Activated naive CD4-positive, alpha-beta T cell treated with anti-CD3 and anti-CD28 coated beads for 36 hours (primary cell): ENCODE data around the gene TXNRD3. TPM values are rescaled to one million over a fixed set of nuclear protein-coding genes. Genes with fewer than 3 reads are reported as not detected.

ENCODE experiments used
- CTCF ChIA-PET: fragments of 350-600 bp; sonication (Branson Sonifier 250); formaldehyde crosslinking; loops from one replicate; lab custom pipeline; 2021; ENCODE audit warnings: antibody characterized with exemption; lab: Charles Lee
- DNase-seq: peaks from one replicate; pipeline ENCODE4 v3.0.0-alpha.2; 2020
- H3K27ac Mint-ChIP-seq: one replicate; pipeline ENCODE4 v1.8.0; 2021; ENCODE audit warnings: mild to moderate bottlenecking, mixed read lengths
- H3K27me3 Mint-ChIP-seq: one replicate; pipeline ENCODE4 v1.8.0; 2021; ENCODE audit warnings: low read depth, mixed read lengths
- H3K36me3 Mint-ChIP-seq: one replicate; pipeline ENCODE4 v1.8.0; 2021; ENCODE audit warnings: low read depth, mixed read lengths
- H3K4me1 Mint-ChIP-seq: one replicate; pipeline ENCODE4 v1.8.0; 2021; ENCODE audit warnings: low read depth, mixed read lengths
- H3K4me3 Mint-ChIP-seq: one replicate; pipeline ENCODE4 v1.8.0; 2021; ENCODE audit warnings: mild to moderate bottlenecking, moderate library complexity, mixed read lengths
- H3K9me3 Mint-ChIP-seq: one replicate; pipeline ENCODE4 v1.8.0; 2021; ENCODE audit warnings: mixed read lengths
- intact Hi-C: fragments of 100-400 bp; cut with micrococcal nuclease; formaldehyde crosslinking; loops from one replicate; pipeline ENCODE4 v1.15.1; 2023
- total RNA-seq, 2 experiments: library from RNA; stranded (reverse); gene quantifications; one replicate each; pipeline ENCODE4 v1.2.3, GENCODE V29; 2021

TXNRD3 gene
- total RNA-seq, 2 experiments from 2014 or later: 3.1 to 4.6 TPM

GRCh38 chr3:126659915-126660886 lies 5.3 kb upstream of the TXNRD3 start:
- H3K36me3 Mint-ChIP-seq: no peaks in the 10 kb centered on the region
- no peaks in the 10 kb centered on the region for H3K27me3 Mint-ChIP-seq
- CTCF ChIA-PET: interaction anchor here (2.4 kb wide), 1 partner anchor 19 kb away, joined by 8 read pairs; no protein-coding TSS in a partner anchor
- intact Hi-C loops: no loop called here
- no peak for DNase-seq
- no peaks in the 10 kb centered on the region for H3K9me3 Mint-ChIP-seq
- H3K4me3 Mint-ChIP-seq: no peak overlapping the region
- no peak overlapping the region for H3K27ac Mint-ChIP-seq
- H3K4me1 Mint-ChIP-seq: no peaks in the 10 kb centered on the region

- H3K27me3 Mint-ChIP-seq: no peaks in the 10 kb centered on the region
- no peak overlapping the region for H3K27ac Mint-ChIP-seq
- H3K36me3 Mint-ChIP-seq: no peaks in the 10 kb centered on the region
- intact Hi-C loops: no loop called here
- H3K9me3 Mint-ChIP-seq: no peaks in the 10 kb centered on the region
- CTCF ChIA-PET: no interaction called here
- H3K4me3 Mint-ChIP-seq: no peak overlapping the region
- peaks cover 3% of the 10 kb centered on the region for H3K4me1 Mint-ChIP-seq
- no peak for DNase-seq
Measured at GRCh38 chr3:126658584-126658983, 3.7 kb upstream of the TXNRD3 start.

- H3K4me1 Mint-ChIP-seq: peaks cover 6% of the 10 kb centered on the region
- no peak overlapping the region for H3K27ac Mint-ChIP-seq
- H3K9me3 Mint-ChIP-seq: no peaks in the 10 kb centered on the region
- intact Hi-C loops: no loop called here
- H3K36me3 Mint-ChIP-seq: no peaks in the 10 kb centered on the region
- CTCF ChIA-PET: interaction anchor here (0.6 to 1.6 kb wide), 2 partner anchors 21 to 30 kb away, joined by 3 to 4 read pairs; no protein-coding TSS in a partner anchor
- no peak overlapping the region for H3K4me3 Mint-ChIP-seq
- DNase-seq: no peak
- no peaks in the 10 kb centered on the region for H3K27me3 Mint-ChIP-seq
Measured at GRCh38 chr3:126657901-126658300, 3.0 kb upstream of the TXNRD3 start.

- no peaks in the 10 kb centered on the region for H3K27me3 Mint-ChIP-seq
- H3K9me3 Mint-ChIP-seq: no peaks in the 10 kb centered on the region
- no peak overlapping the region for H3K27ac Mint-ChIP-seq
- no peaks in the 10 kb centered on the region for H3K36me3 Mint-ChIP-seq
- H3K4me1 Mint-ChIP-seq: peaks cover 6% of the 10 kb centered on the region
- intact Hi-C loops: no loop called here
- H3K4me3 Mint-ChIP-seq: no peak overlapping the region
- no peak for DNase-seq
- CTCF ChIA-PET: interaction anchor here (1.6 kb wide), 1 partner anchor 23 kb away, joined by 4 read pairs; no protein-coding TSS in a partner anchor
Measured at GRCh38 chr3:126656371-126657134, 1.6 kb upstream of the TXNRD3 start.

GRCh38 chr3:126655887-126656286 lies 963 bp upstream of the TXNRD3 start:
- Mint-ChIP-seq H3K36me3 (no peaks in the 10 kb centered on the region), H3K9me3 (no peaks in the 10 kb centered on the region), H3K4me1 (peaks cover 6% of the 10 kb centered on the region), H3K4me3 (peak overlapping the region; percentile 77), H3K27ac (no peak overlapping the region), H3K27me3 (no peaks in the 10 kb centered on the region)
- no peak for DNase-seq
- intact Hi-C loops: loop anchor here (2.0 kb wide), 1 partner anchor 131 kb away; the partner anchor contains the start of gene CHST13
- CTCF ChIA-PET: interaction anchor here (0.7 kb wide), 1 partner anchor 15 kb away, joined by 4 read pairs; no protein-coding TSS in a partner anchor

GRCh38 chr3:126649556-126650092 lies 5.3 kb downstream of the TXNRD3 start:
- peaks cover 4% of the 10 kb centered on the region for H3K4me1 Mint-ChIP-seq
- intact Hi-C loops: no loop called here
- H3K27me3 Mint-ChIP-seq: peaks cover 2% of the 10 kb centered on the region
- no peak overlapping the region for H3K27ac Mint-ChIP-seq
- peaks cover 4% of the 10 kb centered on the region for H3K36me3 Mint-ChIP-seq
- CTCF ChIA-PET: no interaction called here
- no peak for DNase-seq
- no peak overlapping the region for H3K4me3 Mint-ChIP-seq
- no peaks in the 10 kb centered on the region for H3K9me3 Mint-ChIP-seq

DNA sequence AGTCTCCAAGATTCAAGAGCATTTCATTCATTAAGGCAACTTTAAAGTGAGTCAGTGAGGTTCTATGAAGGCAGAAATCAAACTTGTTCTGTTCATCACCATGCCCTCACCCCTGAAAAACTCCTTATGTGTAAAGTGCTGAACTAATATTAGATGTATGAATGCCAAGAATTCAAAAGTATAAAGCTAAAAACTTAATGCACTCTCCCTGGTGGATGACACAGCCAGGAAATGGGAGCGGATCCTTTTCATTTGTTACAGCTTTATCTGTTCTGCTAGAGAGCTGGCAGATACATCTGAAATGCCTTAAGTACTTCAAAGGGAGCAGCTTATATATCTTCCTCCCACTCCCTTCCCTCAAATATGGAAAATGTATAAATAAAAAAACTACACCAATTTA lies 8.2 kb downstream of the TXNRD3 start:
- intact Hi-C loops: no loop called here
- Mint-ChIP-seq H3K9me3 (no peaks in the 10 kb centered on the region), H3K27ac (no peak overlapping the region), H3K4me1 (no peaks in the 10 kb centered on the region), H3K27me3 (peaks cover 2% of the 10 kb centered on the region), H3K36me3 (peaks cover 13% of the 10 kb centered on the region), H3K4me3 (no peak overlapping the region)
- CTCF ChIA-PET: no interaction called here
- DNase-seq: no peak

GRCh38 chr3:126644615-126645014 lies 10.3 kb downstream of the TXNRD3 start:
- H3K9me3 Mint-ChIP-seq: no peaks in the 10 kb centered on the region
- CTCF ChIA-PET: interaction anchor here (0.6 to 1.0 kb wide), 3 partner anchors 35 to 826 kb away, joined by 3 read pairs; no protein-coding TSS in a partner anchor
- peaks cover 22% of the 10 kb centered on the region for H3K36me3 Mint-ChIP-seq
- H3K27me3 Mint-ChIP-seq: no peaks in the 10 kb centered on the region
- H3K4me1 Mint-ChIP-seq: no peaks in the 10 kb centered on the region
- H3K4me3 Mint-ChIP-seq: no peak overlapping the region
- intact Hi-C loops: no loop called here
- no peak for DNase-seq
- H3K27ac Mint-ChIP-seq: no peak overlapping the region

DNA sequence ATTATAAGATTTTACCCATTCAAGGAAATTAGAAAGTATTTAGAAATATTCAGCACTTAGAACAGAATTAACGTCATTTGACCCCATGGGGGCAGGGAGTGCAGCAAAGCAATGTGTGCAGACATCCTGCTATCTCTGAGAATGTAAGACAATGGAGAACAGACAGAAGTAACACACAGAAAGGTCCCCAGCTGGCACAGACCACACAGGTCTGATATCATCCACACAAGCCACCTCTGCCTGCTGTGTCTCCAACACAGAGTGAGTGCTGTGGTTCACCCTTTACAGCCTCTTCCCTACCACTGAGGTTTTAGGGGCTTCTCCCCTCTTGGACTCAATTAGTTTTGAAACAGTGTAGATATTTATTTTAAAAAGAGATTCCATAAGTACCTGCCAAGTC lies 16.1 kb downstream of the TXNRD3 start:
- no peak for DNase-seq
- intact Hi-C loops: no loop called here
- CTCF ChIA-PET: no interaction called here

DNA sequence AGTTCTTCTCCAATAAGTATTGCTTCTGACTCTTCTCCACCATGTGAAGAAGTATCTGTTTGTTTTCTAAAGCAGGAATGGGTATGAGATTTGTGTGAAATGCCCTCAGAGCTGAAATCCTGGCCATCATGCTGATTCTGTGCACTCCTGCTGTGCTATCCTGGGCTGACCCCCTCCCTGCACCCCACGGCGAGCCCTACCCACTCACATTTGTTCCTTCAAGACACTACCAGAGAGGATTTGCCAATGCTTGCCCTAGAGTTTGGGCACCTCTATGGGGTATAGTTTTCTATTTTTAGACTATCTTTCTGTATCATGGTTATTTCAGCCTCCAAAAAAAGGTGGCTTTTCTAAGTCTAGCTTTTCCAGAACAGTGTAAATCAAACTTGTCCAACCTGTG lies 18.5 kb downstream of the TXNRD3 start:
- Mint-ChIP-seq H3K27ac (no peak overlapping the region), H3K9me3 (no peaks in the 10 kb centered on the region)
- CTCF ChIA-PET: interaction anchor here (0.6 kb wide), 2 partner anchors 43 to 1952 kb away, joined by 3 to 4 read pairs; no protein-coding TSS in a partner anchor

More for the DNA sequence above, 16.1 kb downstream of the TXNRD3 start:
- H3K27ac Mint-ChIP-seq: no peak overlapping the region
- no peak overlapping the region for H3K4me3 Mint-ChIP-seq
- H3K27me3 Mint-ChIP-seq: no peaks in the 10 kb centered on the region
- no peaks in the 10 kb centered on the region for H3K4me1 Mint-ChIP-seq
- no peaks in the 10 kb centered on the region for H3K9me3 Mint-ChIP-seq
- H3K36me3 Mint-ChIP-seq: peaks cover 19% of the 10 kb centered on the region

DNA sequence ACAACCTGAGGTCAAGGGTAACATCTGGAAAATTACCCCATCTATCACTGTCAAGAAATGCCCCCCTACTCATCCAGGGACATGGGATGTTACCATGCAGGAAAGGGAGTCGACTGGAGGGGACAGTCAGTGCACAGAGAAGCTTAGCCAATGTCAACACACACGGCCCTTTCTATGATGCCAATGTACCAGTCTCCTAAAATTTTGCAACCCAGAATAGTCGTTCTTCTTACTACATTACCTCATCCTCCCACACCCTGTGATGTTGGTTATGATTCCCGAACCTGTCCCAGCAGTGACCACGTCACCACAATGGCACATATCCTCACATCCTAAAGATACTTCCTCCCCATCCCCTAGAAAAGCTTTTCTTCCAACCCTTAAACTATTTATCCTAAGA lies 20.1 kb downstream of the TXNRD3 start:
- no peaks in the 10 kb centered on the region for H3K4me1 Mint-ChIP-seq
- DNase-seq: no peak
- H3K36me3 Mint-ChIP-seq: peaks cover 7% of the 10 kb centered on the region
- no peaks in the 10 kb centered on the region for H3K9me3 Mint-ChIP-seq
- CTCF ChIA-PET: no interaction called here
- no peak overlapping the region for H3K4me3 Mint-ChIP-seq
- no peak overlapping the region for H3K27ac Mint-ChIP-seq
- no peaks in the 10 kb centered on the region for H3K27me3 Mint-ChIP-seq
- intact Hi-C loops: no loop called here

More for the DNA sequence above, 18.5 kb downstream of the TXNRD3 start:
- H3K27me3 Mint-ChIP-seq: no peaks in the 10 kb centered on the region
- no peak for DNase-seq
- H3K4me1 Mint-ChIP-seq: no peaks in the 10 kb centered on the region
- intact Hi-C loops: no loop called here
- peaks cover 15% of the 10 kb centered on the region for H3K36me3 Mint-ChIP-seq
- no peak overlapping the region for H3K4me3 Mint-ChIP-seq

GRCh38 chr3:126630020-126630419 lies 24.9 kb downstream of the TXNRD3 start:
- Mint-ChIP-seq H3K4me3 (no peak overlapping the region), H3K27ac (no peak overlapping the region), H3K4me1 (no peaks in the 10 kb centered on the region), H3K9me3 (no peaks in the 10 kb centered on the region), H3K36me3 (peaks cover 8% of the 10 kb centered on the region), H3K27me3 (no peaks in the 10 kb centered on the region)
- no peak for DNase-seq
- intact Hi-C loops: no loop called here
- CTCF ChIA-PET: no interaction called here
